Measurements from ENCODE around the gene EPPIN. TPM values are rescaled to one million over a fixed set of nuclear protein-coding genes. Genes with fewer than 3 reads are reported as not detected.
A peak's percentile ranks its signal among the peaks of the same experiment; 100 is the strongest.

Gene EPPIN
- not detected for total RNA-seq
- not detected for polyA plus RNA-seq

DNA sequence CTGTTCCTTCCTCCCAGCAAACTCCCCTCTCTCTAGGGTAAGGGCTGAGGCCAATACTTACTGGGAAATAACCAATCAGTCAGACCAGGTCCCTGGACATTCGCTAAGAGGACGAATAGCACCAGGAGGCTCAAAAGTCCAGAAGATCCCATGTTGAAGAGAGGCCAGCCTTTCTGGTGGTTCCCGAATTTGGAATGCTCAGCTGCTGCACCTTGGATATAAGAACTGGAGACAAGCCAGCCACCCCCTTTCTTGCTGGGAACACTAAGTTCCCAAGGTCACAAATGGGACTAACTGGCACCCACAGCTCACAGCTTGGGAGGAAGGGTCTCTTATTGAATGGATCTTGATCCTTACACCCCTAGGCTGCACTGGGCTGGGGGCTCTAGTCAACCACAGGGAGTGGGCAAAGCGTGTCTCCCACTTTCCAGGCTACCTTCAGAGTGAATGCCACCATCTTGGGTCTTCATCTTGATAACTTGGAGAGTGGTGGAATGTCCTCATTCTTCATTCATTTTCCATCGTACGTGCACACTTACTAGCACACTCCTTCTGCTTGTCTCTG is at the start of gene EPPIN:
Gene EPPIN (minus strand): TSS at position 196 of the 565 bp plus-strand sequence. CDS start 44 bp downstream, at position 152.
- no peak for FAIRE-seq
- no peak for ATAC-seq
- H3K4me1 ChIP-seq, result no peaks in the 10 kb centered on the region
- H3K9me3 ChIP-seq, result no peaks in the 10 kb centered on the region
- no peak for DNase-seq
- H3K27ac ChIP-seq, result no peak within 1 kb of the TSS
- no peaks in the 10 kb centered on the region for H3K36me3 ChIP-seq
- H3K27me3 ChIP-seq, result no peaks in the 10 kb centered on the region
- WGBS, 2 donors, result 69 to 77% methylated on average over 6 of the region's 6 CpGs
- TF ChIP-seq, protein P1, sequence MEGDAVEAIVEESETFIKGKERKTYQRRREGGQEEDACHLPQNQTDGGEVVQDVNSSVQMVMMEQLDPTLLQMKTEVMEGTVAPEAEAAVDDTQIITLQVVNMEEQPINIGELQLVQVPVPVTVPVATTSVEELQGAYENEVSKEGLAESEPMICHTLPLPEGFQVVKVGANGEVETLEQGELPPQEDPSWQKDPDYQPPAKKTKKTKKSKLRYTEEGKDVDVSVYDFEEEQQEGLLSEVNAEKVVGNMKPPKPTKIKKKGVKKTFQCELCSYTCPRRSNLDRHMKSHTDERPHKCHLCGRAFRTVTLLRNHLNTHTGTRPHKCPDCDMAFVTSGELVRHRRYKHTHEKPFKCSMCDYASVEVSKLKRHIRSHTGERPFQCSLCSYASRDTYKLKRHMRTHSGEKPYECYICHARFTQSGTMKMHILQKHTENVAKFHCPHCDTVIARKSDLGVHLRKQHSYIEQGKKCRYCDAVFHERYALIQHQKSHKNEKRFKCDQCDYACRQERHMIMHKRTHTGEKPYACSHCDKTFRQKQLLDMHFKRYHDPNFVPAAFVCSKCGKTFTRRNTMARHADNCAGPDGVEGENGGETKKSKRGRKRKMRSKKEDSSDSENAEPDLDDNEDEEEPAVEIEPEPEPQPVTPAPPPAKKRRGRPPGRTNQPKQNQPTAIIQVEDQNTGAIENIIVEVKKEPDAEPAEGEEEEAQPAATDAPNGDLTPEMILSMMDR (IDR thresholded peaks at IDR 0.05), result no peak
- intact Hi-C loops (cut with DNase I), result loop anchor here in 1 of 3 donors (10.0 kb wide), 1 partner anchor 218 kb away; no protein-coding TSS in a partner anchor
- H3K4me3 ChIP-seq, result no peak within 1 kb of the TSS

DNA sequence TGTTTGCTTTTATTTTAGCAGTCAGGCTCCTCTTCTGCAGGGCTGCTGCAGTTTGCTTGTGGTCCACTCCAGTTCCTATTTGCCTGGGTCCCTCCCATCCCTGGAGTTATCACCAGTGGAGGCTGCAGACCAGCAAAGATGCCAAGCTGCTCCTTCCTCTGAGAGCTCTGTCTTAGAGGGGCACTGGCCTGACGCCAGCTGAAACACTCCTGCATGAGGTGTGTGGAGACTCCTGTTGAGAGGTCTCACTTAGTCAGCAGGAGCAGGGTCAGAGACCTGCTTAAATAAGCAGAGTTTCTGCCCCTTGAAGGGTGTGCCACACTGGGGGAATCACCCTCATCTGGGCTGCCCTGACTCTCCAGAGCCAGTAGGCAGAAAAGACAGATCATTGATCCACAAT is 48.0 kb upstream of the EPPIN start:
- ATAC-seq (no peak), FAIRE-seq (no peak), DNase-seq (no peak)
- no peak overlapping the region for H3K27ac ChIP-seq
- peaks cover 0 to 3% (median 0%) of the 10 kb centered on the region in 4 donors for H3K27me3 ChIP-seq
- WGBS, 2 donors, result 24 to 25% methylated on average over 1 of the region's 1 CpG
- H3K4me1 ChIP-seq, result no peaks in the 10 kb centered on the region
- no peaks in the 10 kb centered on the region for H3K9me3 ChIP-seq
- H3K36me3 ChIP-seq, result no peaks in the 10 kb centered on the region
- no peak overlapping the region for H3K4me3 ChIP-seq
- intact Hi-C loops (cut with DNase I), result no loop called here
- TF ChIP-seq, protein P1 (IDR thresholded peaks at IDR 0.05), result no peak

DNA sequence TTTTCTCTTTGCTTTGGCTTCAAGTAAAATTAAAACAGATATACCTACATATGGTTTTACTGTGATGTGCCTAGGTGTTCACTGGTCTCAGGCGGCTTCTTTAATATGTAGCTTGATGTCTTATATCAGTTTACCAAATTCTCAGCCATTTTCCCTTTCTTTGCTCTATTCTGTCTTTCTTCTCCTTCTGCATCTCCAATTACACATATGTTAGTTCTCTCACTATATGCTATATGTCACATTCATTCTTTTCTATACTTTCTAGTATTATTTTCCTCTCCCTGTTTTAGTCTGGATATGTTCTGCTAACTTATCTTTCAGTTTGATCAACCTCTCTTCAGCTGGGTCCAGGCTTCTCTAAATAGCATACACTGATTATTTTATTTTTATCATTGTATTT is 46.3 kb upstream of the EPPIN start:
- no peaks in the 10 kb centered on the region for H3K9me3 ChIP-seq
- no peaks in the 10 kb centered on the region for H3K4me1 ChIP-seq
- TF ChIP-seq, protein P1 (IDR thresholded peaks at IDR 0.05), result no peak
- H3K27me3 ChIP-seq, result peaks cover 0 to 3% (median 0%) of the 10 kb centered on the region in 4 donors
- H3K4me3 ChIP-seq, result no peak overlapping the region
- intact Hi-C loops (cut with DNase I), result no loop called here
- no peak overlapping the region for H3K27ac ChIP-seq
- WGBS, 2 donors, result 36 to 48% methylated on average over 1 of the region's 1 CpG
- no peak for FAIRE-seq
- H3K36me3 ChIP-seq, result no peaks in the 10 kb centered on the region
- no peak for DNase-seq
- ATAC-seq, result no peak

DNA sequence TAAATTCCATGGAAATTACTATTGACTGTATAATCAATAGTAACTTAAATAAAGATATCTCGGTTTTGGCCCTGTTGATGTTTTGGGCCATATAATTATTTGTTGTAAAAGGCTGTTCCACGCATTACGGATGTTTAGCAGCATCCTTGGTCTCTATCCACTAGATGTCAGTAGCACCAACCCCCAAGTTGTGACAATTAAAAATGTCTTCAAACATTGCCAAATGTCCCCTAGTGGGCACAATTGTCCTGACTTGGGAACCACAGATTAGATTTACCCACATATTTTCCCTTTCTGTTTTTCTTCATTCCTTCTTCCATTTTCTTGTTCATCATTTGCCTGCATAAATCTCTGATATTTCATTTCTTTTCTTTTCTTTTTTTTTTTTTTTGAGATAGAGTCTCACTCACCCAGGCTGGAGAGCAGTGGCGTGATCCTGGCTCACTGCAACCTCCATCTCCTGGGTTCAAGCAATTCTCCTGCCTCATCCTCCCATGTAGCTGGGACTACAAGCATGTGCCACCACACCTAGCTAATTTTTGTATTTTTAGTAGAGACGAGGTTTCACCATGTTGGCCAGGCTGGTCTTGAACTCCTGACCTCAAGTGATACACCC is 45.5 kb upstream of the EPPIN start:
- Histone ChIP-seq H3K36me3 (no peaks in the 10 kb centered on the region), H3K27ac (no peak overlapping the region), H3K9me3 (no peaks in the 10 kb centered on the region), H3K4me3 (no peak overlapping the region), H3K27me3 (no peaks in the 10 kb centered on the region), H3K4me1 (no peaks in the 10 kb centered on the region)
- WGBS, 2 donors, result 44 to 51% methylated on average over 5 of the region's 5 CpGs
- TF ChIP-seq, protein P1 (IDR thresholded peaks at IDR 0.05), result peak in 1 of 4 donors; percentile 26
- intact Hi-C loops (cut with DNase I), result no loop called here
- FAIRE-seq (no peak), ATAC-seq (peak in 2 of 4 donors; percentile 57 to 65), DNase-seq (no peak)

DNA sequence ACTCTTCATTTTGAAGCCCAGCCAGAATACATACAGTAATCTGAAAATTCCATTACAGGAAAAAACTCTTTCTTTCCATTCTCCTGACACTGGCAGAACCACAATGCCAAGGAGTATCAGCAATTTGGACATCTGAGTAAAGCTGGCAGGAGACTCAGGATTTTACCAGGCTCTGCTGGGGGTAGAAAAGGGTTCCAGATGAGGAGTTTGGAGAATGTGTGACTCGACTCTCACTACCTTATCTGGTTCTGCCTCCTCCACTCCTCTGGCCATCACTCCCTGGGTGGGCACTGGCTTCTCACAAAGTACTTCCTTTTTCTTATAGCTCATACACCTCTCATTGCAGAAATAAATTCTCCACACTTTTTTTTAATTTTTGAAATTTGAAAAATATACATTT is 42.5 kb upstream of the EPPIN start:
- intact Hi-C loops (cut with DNase I), result no loop called here
- no peak for ATAC-seq

More for the DNA sequence above, 42.5 kb upstream of the EPPIN start:
- H3K27me3 ChIP-seq, result no peaks in the 10 kb centered on the region
- WGBS, 2 donors, result 5 to 9% methylated on average over 1 of the region's 1 CpG
- no peaks in the 10 kb centered on the region for H3K9me3 ChIP-seq
- FAIRE-seq (no peak), DNase-seq (no peak)
- H3K27ac ChIP-seq, result no peak overlapping the region
- TF ChIP-seq, protein P1 (IDR thresholded peaks at IDR 0.05), result no peak
- no peaks in the 10 kb centered on the region for H3K36me3 ChIP-seq
- H3K4me1 ChIP-seq, result no peaks in the 10 kb centered on the region
- H3K4me3 ChIP-seq, result no peak overlapping the region

Measured in pancreas (tissue), 10 donors.